SK-N-SH (cell line): ENCODE results near the gene ERVFRD-1. TPM values are rescaled to one million over a fixed set of nuclear protein-coding genes. Genes with fewer than 3 reads are reported as not detected.

Experiments
- CTCF ChIA-PET: fragments of 300-600, 350-600 bp; formaldehyde crosslinking; extraction: SDS; loops from one replicate; lab custom pipeline; 2021; lab: Yijun Ruan, JAX
- POLR2A ChIA-PET: fragments of 350-600 bp; sonication (Branson Sonifier 250); formaldehyde crosslinking; extraction: SDS; loops from one replicate; lab custom pipeline; 2020; ENCODE audit warnings: antibody characterized with exemption, inconsistent platforms; lab: Yijun Ruan, JAX
- DNase-seq: peaks from one replicate; pipeline ENCODE4 v3.0.0; 2012
- H2AFZ ChIP-seq: fragments of 200-600 bp; sonication (generic); 2 replicates; pipeline ENCODE4 v1.8.1; 2016; ENCODE audit warnings: antibody characterized with exemption, mild to moderate bottlenecking, low read depth
- H3F3A ChIP-seq: fragments of 200-600 bp; sonication (generic); replicated peaks from 2 replicates; pipeline ENCODE3; 2016; ENCODE audit warnings: antibody characterized with exemption, mild to moderate bottlenecking; ENCODE audit not compliant: insufficient read depth
- H3K27ac ChIP-seq, 2 experiments: fragments of 200-500 bp in 1 of 2; fragments of 200-600 bp in 1 of 2; sonication (Bioruptor generic) in 1 of 2; sonication (generic), shearing (Covaris generic) in 1 of 2; 2 replicates each; pipeline versions ENCODE4 v1.5.1 to v1.6.1; 2014 to 2016; ENCODE audit warnings: low read depth in 2 of 2, inconsistent platforms in 1 of 2, low read length in 1 of 2, mild to moderate bottlenecking in 1 of 2, mixed read lengths in 1 of 2
- H3K27me3 ChIP-seq: fragments of 200-600 bp; sonication (generic), shearing (Covaris generic); 2 replicates; pipeline ENCODE4 v1.6.1; 2016; ENCODE audit warnings: mixed run types; ENCODE audit not compliant: insufficient read depth
- H3K36me3 ChIP-seq, 2 experiments: fragments of 200-500 bp in 1 of 2; fragments of 200-600 bp in 1 of 2; sonication (Bioruptor generic) in 1 of 2; sonication (generic) in 1 of 2; replicated peaks in 1 of 2; 2 replicates each; pipeline versions ENCODE3 to v1.5.1; 2014 to 2016; ENCODE audit warnings: low read length in 1 of 2, mild to moderate bottlenecking in 1 of 2; ENCODE audit not compliant: insufficient read depth in 2 of 2, control insufficient read depth in 1 of 2
- H3K4me1 ChIP-seq, 2 experiments: fragments of 200-500 bp in 1 of 2; fragments of 200-600 bp in 1 of 2; sonication (Bioruptor generic) in 1 of 2; sonication (generic), shearing (Covaris generic) in 1 of 2; 2 replicates each; pipeline versions ENCODE4 v1.5.1 to v1.6.1; 2014 to 2016; ENCODE audit warnings: low read depth in 1 of 2, low read length in 1 of 2, mixed run types in 1 of 2; ENCODE audit not compliant: insufficient read depth in 2 of 2, control insufficient read depth in 1 of 2
- H3K4me2 ChIP-seq: fragments of 200-600 bp; sonication (generic), shearing (Covaris generic); 2 replicates; pipeline ENCODE4 v1.6.1; 2017; ENCODE audit warnings: mixed run types
- H3K4me3 ChIP-seq, 2 experiments: fragments of 200-500 bp in 1 of 2; fragments of 200-600 bp in 1 of 2; sonication (Bioruptor generic) in 1 of 2; sonication (generic), shearing (Covaris generic) in 1 of 2; 2 replicates each; pipeline versions ENCODE4 v1.5.1 to v1.8.1; 2014 to 2016; ENCODE audit warnings: low read depth in 2 of 2, inconsistent platforms in 1 of 2, low read length in 1 of 2, mild to moderate bottlenecking in 1 of 2, mixed read lengths in 1 of 2, moderate library complexity in 1 of 2
- H3K79me2 ChIP-seq: fragments of 200-600 bp; sonication (generic); 2 replicates; pipeline ENCODE4 v1.8.1; 2017; ENCODE audit warnings: mild to moderate bottlenecking; ENCODE audit not compliant: insufficient read depth
- H3K9ac ChIP-seq: fragments of 200-600 bp; sonication (generic); 2 replicates; pipeline ENCODE4 v1.6.1; 2017; ENCODE audit warnings: mixed run types
- H3K9me2 ChIP-seq: fragments of 200-600 bp; sonication (generic); 2 replicates; pipeline ENCODE4 v1.6.1; 2017; ENCODE audit warnings: mixed run types
- H3K9me3 ChIP-seq: fragments of 200-600 bp; sonication (generic); 2 replicates; pipeline ENCODE4 v1.6.1; 2017; ENCODE audit warnings: mixed run types, mild to moderate bottlenecking, moderate library complexity
- H4K20me1 ChIP-seq: fragments of 200-600 bp; sonication (generic); 2 replicates; pipeline ENCODE4 v1.6.1; 2017; ENCODE audit warnings: mild to moderate bottlenecking, mixed run types; ENCODE audit not compliant: insufficient read depth
- ELF1 ChIP-seq: IDR thresholded peaks from 2 replicates; pipeline ENCODE4 v1.4.0; 2012
- EZH2phosphoT487 ChIP-seq: fragments of 200-600 bp; sonication (generic); IDR thresholded peaks from 2 replicates; pipeline ENCODE4 v1.6.1; 2017; ENCODE audit warnings: low read depth, mixed run types, mild to moderate bottlenecking, antibody characterized with exemption, moderate library complexity, borderline replicate concordance
- FOSL2 ChIP-seq: IDR thresholded peaks from 2 replicates; pipeline ENCODE4 v1.4.0; 2012; ENCODE audit warnings: low read depth, mild to moderate bottlenecking, moderate library complexity, borderline replicate concordance
- FOXJ3 ChIP-seq: sonication (generic); formaldehyde crosslinking; IDR thresholded peaks from 2 replicates; pipeline ENCODE4 v1.5.1; 2020; ENCODE audit warnings: mild to moderate bottlenecking, missing genetic modification reagents
- FOXM1 ChIP-seq: IDR thresholded peaks from 2 replicates; pipeline ENCODE4 v1.4.0; 2012; ENCODE audit warnings: low read depth, mild to moderate bottlenecking
- GABPA ChIP-seq: IDR thresholded peaks from 2 replicates; pipeline ENCODE4 v1.4.0; 2012; ENCODE audit warnings: low read depth, mild to moderate bottlenecking
- GATA2 ChIP-seq: sonication (generic); formaldehyde crosslinking; IDR thresholded peaks from 2 replicates; pipeline ENCODE4 v1.5.0; 2020; ENCODE audit warnings: mild to moderate bottlenecking, missing genetic modification reagents
- MXI1 ChIP-seq: IDR thresholded peaks from 2 replicates; pipeline ENCODE4 v1.6.1; 2012; ENCODE audit warnings: mild to moderate bottlenecking, low read depth, low read length, improper control_type of control experiment
- NFIC ChIP-seq: IDR thresholded peaks from 2 replicates; pipeline ENCODE4 v1.4.0; 2012; ENCODE audit warnings: borderline replicate concordance
- POLR2AphosphoS5 ChIP-seq: IDR thresholded peaks from 2 replicates; pipeline ENCODE4 v1.6.1; 2012; ENCODE audit warnings: low read depth, low read length
- RXRA ChIP-seq: IDR thresholded peaks from 2 replicates; pipeline ENCODE4 v1.4.0; 2012; ENCODE audit warnings: low read depth, mild to moderate bottlenecking, borderline replicate concordance
- SIN3A ChIP-seq: IDR thresholded peaks from 2 replicates; pipeline ENCODE4 v1.6.1; 2012; ENCODE audit warnings: low read depth, mild to moderate bottlenecking, low read length, moderate library complexity, borderline replicate concordance
- TAF1 ChIP-seq: IDR thresholded peaks from 2 replicates; pipeline ENCODE4 v1.6.1; 2012; ENCODE audit warnings: low read depth, mild to moderate bottlenecking, low read length, moderate library complexity, borderline replicate concordance
- TCF12 ChIP-seq: IDR thresholded peaks from 2 replicates; pipeline ENCODE4 v1.4.0; 2012
- TEAD4 ChIP-seq: IDR thresholded peaks from 2 replicates; pipeline ENCODE4 v1.4.0; 2012; ENCODE audit warnings: mild to moderate bottlenecking, borderline replicate concordance; ENCODE audit not compliant: insufficient read depth
- whole genome bisulfite sequencing: methylation state at CpG from one replicate; pipeline ENCODE4 v1.1.6; 2017; ENCODE audit warnings: low lambda C conversion rate; 5-methylcytosine and 5-hydroxymethylcytosine counted together
- polyA plus RNA-seq, 3 experiments: library from polyadenylated mRNA; depleted of rRNA; stranded (reverse); fragments of >200 nt; gene quantifications; 2 replicates each; pipeline ENCODE4 v1.2.3, GENCODE V29; 2012
- TF ChIP-seq, protein P1 (sequence below): fragments of 200-600 bp; sonication (generic); IDR thresholded peaks from 2 replicates; pipeline ENCODE4 v1.6.1; 2017; ENCODE audit warnings: antibody characterized with exemption, mild to moderate bottlenecking, moderate library complexity
- TF ChIP-seq, protein P2 (sequence below): fragments of 150-350 bp; IDR thresholded peaks from 2 replicates; pipeline ENCODE4 v1.6.1; 2016; ENCODE audit warnings: mild to moderate bottlenecking, low read depth, low read length
- TF ChIP-seq, protein P3 (sequence below): IDR thresholded peaks from 2 replicates; pipeline ENCODE4 v1.4.0; 2012; ENCODE audit warnings: low read depth, borderline replicate concordance
- TF ChIP-seq, protein P4 (sequence below): IDR thresholded peaks from 2 replicates; pipeline ENCODE4; 2012
- TF ChIP-seq, protein P5 (sequence below): IDR thresholded peaks from 2 replicates; pipeline ENCODE4 v1.4.0; 2012; ENCODE audit warnings: low read depth
- TF ChIP-seq, protein P6 (sequence below): fragments of 150-350 bp; IDR thresholded peaks from 2 replicates; pipeline ENCODE4 v1.6.1; 2017; ENCODE audit warnings: antibody characterized with exemption, low read length, low read depth, borderline replicate concordance

Gene ERVFRD-1
- polyA plus RNA-seq, 1 of the 3 experiments (the other 2 are of a cell fraction) = not detected

DNA sequence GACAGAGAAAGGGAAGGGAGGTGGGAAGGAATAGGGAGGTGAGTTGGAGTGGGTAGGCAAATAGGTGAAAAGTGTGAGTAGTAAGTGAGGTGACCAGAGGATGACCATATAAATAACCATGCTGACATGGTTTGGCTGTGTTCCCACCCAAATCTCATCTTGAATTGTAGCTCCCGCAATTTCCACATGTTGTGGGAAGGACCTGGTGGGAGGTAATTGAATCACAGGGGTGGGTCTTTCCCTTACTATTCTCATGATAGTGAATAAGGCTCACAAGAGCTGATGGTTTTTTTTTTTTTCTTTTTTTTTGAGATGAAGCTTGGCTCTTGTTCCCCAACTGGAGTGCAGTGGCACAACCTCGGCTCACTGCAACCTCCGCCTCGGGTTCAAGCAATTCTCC lies 39.4 kb downstream of the ERVFRD-1 start:
- Histone ChIP-seq H3K9ac (no peak overlapping the region), H3K4me2 (no peak overlapping the region), H3K36me3 (no peaks in the 10 kb centered on the region), H3K9me2 (no peaks in the 10 kb centered on the region), H3K4me3 (no peak overlapping the region), H2AFZ (no peak overlapping the region), H3K9me3 (no peaks in the 10 kb centered on the region), H3K27ac (no peak overlapping the region)
- POLR2A ChIA-PET = no interaction called here
- TF ChIP-seq GABPA (no peak), TEAD4 (no peak), EZH2phosphoT487 (no peak), FOXM1 (no peak), SIN3A (no peak), FOSL2 (no peak)
- TF ChIP-seq, protein P1, sequence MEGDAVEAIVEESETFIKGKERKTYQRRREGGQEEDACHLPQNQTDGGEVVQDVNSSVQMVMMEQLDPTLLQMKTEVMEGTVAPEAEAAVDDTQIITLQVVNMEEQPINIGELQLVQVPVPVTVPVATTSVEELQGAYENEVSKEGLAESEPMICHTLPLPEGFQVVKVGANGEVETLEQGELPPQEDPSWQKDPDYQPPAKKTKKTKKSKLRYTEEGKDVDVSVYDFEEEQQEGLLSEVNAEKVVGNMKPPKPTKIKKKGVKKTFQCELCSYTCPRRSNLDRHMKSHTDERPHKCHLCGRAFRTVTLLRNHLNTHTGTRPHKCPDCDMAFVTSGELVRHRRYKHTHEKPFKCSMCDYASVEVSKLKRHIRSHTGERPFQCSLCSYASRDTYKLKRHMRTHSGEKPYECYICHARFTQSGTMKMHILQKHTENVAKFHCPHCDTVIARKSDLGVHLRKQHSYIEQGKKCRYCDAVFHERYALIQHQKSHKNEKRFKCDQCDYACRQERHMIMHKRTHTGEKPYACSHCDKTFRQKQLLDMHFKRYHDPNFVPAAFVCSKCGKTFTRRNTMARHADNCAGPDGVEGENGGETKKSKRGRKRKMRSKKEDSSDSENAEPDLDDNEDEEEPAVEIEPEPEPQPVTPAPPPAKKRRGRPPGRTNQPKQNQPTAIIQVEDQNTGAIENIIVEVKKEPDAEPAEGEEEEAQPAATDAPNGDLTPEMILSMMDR = no peak
- TF ChIP-seq, protein P2, sequence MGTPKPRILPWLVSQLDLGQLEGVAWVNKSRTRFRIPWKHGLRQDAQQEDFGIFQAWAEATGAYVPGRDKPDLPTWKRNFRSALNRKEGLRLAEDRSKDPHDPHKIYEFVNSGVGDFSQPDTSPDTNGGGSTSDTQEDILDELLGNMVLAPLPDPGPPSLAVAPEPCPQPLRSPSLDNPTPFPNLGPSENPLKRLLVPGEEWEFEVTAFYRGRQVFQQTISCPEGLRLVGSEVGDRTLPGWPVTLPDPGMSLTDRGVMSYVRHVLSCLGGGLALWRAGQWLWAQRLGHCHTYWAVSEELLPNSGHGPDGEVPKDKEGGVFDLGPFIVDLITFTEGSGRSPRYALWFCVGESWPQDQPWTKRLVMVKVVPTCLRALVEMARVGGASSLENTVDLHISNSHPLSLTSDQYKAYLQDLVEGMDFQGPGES = no peak
- TF ChIP-seq, all 33 proteins: peak for 0
- no peaks in the 10 kb centered on the region for H3K79me2 ChIP-seq
- 92% methylated on average over 4 of the region's 4 CpGs for WGBS
- no peak for DNase-seq
- no peaks in the 10 kb centered on the region for H3K27me3 ChIP-seq
- H4K20me1 ChIP-seq = no peaks in the 10 kb centered on the region
- peaks cover 0 to 3% of the 10 kb centered on the region in 2 experiments; a peak in 1 of 4 replicates for H3K4me1 ChIP-seq
- CTCF ChIA-PET = interaction anchor here (1.3 kb wide), 1 partner anchor 12 kb away, joined by 5 read pairs; no protein-coding TSS in a partner anchor
- no peaks in the 10 kb centered on the region for H3F3A ChIP-seq

DNA sequence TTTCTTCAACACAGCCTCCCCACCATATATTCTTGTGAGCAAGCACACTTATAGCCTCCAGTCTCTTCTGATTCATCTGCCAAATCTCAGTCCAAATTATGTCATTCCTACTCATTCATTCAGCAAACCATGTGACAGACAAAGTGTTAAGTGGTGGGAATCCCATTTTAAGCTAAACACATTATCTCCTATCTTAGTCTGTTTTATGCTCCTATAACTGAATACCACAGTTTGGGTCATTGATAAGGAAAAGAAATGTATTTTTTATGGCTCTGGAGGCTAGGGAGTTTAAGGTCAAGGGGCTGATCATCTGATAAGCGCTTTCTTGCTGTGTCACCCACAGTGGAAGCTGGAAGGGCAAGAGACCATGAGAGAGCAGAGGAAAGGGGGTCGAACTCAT lies 41.8 kb downstream of the ERVFRD-1 start:
- H3K79me2 ChIP-seq = no peaks in the 10 kb centered on the region
- no peaks in the 10 kb centered on the region for H3K9me3 ChIP-seq
- no peaks in the 10 kb centered on the region for H3K9me2 ChIP-seq
- ChIA-PET POLR2A (no interaction called here), CTCF (interaction anchor here (0.6 to 3.2 kb wide), 25 partner anchors 11 to 591 kb away, joined by 3 to 38 read pairs (median 5); partner anchors contain the start of genes ELOVL2 and SMIM13)
- no peaks in the 10 kb centered on the region for H4K20me1 ChIP-seq
- no peak for DNase-seq
- no peak overlapping the region for H3K4me2 ChIP-seq
- no peak overlapping the region for H3K4me3 ChIP-seq
- H3K36me3 ChIP-seq = no peaks in the 10 kb centered on the region
- WGBS = 59% methylated on average over 2 of the region's 2 CpGs
- no peaks in the 10 kb centered on the region for H3F3A ChIP-seq
- no peak overlapping the region for H3K9ac ChIP-seq
- no peaks in the 10 kb centered on the region for H3K27me3 ChIP-seq
- no peak overlapping the region for H2AFZ ChIP-seq
- H3K4me1 ChIP-seq = peaks cover 0 to 3% of the 10 kb centered on the region in 2 experiments; a peak in 1 of 4 replicates
- no peak overlapping the region for H3K27ac ChIP-seq
- TF ChIP-seq, protein P3, sequence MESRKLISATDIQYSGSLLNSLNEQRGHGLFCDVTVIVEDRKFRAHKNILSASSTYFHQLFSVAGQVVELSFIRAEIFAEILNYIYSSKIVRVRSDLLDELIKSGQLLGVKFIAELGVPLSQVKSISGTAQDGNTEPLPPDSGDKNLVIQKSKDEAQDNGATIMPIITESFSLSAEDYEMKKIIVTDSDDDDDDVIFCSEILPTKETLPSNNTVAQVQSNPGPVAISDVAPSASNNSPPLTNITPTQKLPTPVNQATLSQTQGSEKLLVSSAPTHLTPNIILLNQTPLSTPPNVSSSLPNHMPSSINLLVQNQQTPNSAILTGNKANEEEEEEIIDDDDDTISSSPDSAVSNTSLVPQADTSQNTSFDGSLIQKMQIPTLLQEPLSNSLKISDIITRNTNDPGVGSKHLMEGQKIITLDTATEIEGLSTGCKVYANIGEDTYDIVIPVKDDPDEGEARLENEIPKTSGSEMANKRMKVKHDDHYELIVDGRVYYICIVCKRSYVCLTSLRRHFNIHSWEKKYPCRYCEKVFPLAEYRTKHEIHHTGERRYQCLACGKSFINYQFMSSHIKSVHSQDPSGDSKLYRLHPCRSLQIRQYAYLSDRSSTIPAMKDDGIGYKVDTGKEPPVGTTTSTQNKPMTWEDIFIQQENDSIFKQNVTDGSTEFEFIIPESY = no peak
- TF ChIP-seq EZH2phosphoT487 (no peak), MXI1 (no peak), POLR2AphosphoS5 (no peak), NFIC (no peak), TAF1 (no peak), TCF12 (no peak), RXRA (no peak), GABPA (no peak), ELF1 (no peak), SIN3A (no peak), FOXJ3 (CRISPR knock-in tag) (no peak), GATA2 (no peak)
- TF ChIP-seq, protein P4, sequence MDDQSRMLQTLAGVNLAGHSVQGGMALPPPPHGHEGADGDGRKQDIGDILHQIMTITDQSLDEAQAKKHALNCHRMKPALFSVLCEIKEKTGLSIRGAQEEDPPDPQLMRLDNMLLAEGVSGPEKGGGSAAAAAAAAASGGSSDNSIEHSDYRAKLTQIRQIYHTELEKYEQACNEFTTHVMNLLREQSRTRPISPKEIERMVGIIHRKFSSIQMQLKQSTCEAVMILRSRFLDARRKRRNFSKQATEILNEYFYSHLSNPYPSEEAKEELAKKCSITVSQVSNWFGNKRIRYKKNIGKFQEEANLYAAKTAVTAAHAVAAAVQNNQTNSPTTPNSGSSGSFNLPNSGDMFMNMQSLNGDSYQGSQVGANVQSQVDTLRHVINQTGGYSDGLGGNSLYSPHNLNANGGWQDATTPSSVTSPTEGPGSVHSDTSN = no peak
- TF ChIP-seq, protein P5, sequence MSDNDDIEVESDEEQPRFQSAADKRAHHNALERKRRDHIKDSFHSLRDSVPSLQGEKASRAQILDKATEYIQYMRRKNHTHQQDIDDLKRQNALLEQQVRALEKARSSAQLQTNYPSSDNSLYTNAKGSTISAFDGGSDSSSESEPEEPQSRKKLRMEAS = no peak
- TF ChIP-seq, protein P6, sequence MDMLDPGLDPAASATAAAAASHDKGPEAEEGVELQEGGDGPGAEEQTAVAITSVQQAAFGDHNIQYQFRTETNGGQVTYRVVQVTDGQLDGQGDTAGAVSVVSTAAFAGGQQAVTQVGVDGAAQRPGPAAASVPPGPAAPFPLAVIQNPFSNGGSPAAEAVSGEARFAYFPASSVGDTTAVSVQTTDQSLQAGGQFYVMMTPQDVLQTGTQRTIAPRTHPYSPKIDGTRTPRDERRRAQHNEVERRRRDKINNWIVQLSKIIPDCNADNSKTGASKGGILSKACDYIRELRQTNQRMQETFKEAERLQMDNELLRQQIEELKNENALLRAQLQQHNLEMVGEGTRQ = no peak
